GM10266 (cell line): ENCODE measurements around the gene SLC25A22.

Experiments
- DNase-seq: peaks from one replicate; pipeline ENCODE4 v3.0.0; 2012; ENCODE audit errors: extremely low spot score
- TF ChIP-seq, protein P1 (sequence below): IDR thresholded peaks from 2 replicates; pipeline ENCODE4 v1.5.1; 2012; ENCODE audit warnings: mild to moderate bottlenecking, low read depth; ENCODE audit not compliant: control insufficient read depth, insufficient read depth; ENCODE audit errors: missing control alignments

Gene SLC25A22

GRCh38 chr11:798093-798713 lies at the start of gene SLC25A22:
SLC25A22 (minus strand) TSS chr11:798281; CDS start chr11:795006, 3,275 bp downstream.
- peak; percentile 97 for DNase-seq
- TF ChIP-seq, protein P1, sequence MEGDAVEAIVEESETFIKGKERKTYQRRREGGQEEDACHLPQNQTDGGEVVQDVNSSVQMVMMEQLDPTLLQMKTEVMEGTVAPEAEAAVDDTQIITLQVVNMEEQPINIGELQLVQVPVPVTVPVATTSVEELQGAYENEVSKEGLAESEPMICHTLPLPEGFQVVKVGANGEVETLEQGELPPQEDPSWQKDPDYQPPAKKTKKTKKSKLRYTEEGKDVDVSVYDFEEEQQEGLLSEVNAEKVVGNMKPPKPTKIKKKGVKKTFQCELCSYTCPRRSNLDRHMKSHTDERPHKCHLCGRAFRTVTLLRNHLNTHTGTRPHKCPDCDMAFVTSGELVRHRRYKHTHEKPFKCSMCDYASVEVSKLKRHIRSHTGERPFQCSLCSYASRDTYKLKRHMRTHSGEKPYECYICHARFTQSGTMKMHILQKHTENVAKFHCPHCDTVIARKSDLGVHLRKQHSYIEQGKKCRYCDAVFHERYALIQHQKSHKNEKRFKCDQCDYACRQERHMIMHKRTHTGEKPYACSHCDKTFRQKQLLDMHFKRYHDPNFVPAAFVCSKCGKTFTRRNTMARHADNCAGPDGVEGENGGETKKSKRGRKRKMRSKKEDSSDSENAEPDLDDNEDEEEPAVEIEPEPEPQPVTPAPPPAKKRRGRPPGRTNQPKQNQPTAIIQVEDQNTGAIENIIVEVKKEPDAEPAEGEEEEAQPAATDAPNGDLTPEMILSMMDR: peak; percentile 89

DNA sequence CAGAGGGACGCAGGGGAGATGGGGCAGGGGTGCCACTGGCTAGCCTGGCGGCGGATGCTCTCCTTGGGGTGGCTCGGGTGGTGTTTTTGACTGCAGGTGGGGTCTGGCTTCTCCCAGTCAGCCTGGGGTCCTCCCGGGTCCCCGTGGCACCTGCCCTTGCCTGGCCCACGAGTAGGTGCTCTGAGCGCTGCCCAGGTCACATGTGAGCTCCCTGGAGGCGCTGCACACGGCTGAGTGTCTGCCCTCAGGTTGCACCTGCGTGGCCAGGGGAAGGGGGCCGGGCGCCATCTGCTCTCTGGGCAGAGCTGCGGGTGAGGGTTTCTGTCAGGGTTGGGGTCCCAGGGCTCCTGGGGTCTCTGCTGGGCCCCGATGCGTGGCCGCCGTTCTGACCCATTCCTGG lies 49.8 kb upstream of the SLC25A22 start:
- TF ChIP-seq, protein P1: no peak

GRCh38 chr11:846496-847098 lies 48.5 kb upstream of the SLC25A22 start:
- no peak for DNase-seq

More for the DNA sequence above, 49.8 kb upstream of the SLC25A22 start:
- no peak for DNase-seq

GRCh38 chr11:845872-846495 lies 47.9 kb upstream of the SLC25A22 start:
- no peak for DNase-seq
- TF ChIP-seq, protein P1: no peak

More at GRCh38 chr11:846496-847098, 48.5 kb upstream of the SLC25A22 start:
- TF ChIP-seq, protein P1: no peak

GRCh38 chr11:844693-845644 lies 46.9 kb upstream of the SLC25A22 start:
- TF ChIP-seq, protein P1: no peak
- DNase-seq: peak; percentile 82

- TF ChIP-seq, protein P1: no peak
- no peak for DNase-seq
These were observed 46.0 kb upstream of the SLC25A22 start for GRCh38 chr11:843818-844692.
